Measurements from ENCODE around the gene STAG1.
A peak's percentile ranks its signal among the peaks of the same experiment; 100 is the strongest.
"Not testable (repeated sequence)": the region's sequence is repeated elsewhere in the genome, so short reads cannot be mapped to it uniquely, and the experiment has no call there.

STAG1 gene

GRCh38 chr3:136783708-136784191 is 31.6 kb upstream of the STAG1 start:
- no peak for DNase-seq (ENCODE audit: low read depth)
- no peak overlapping the region for H3K4me3 ChIP-seq (ENCODE audit: control insufficient read depth, low read depth, low read length)
- no peak for TF ChIP-seq CTCF (IDR thresholded peaks at IDR 0.05; ENCODE audit: control insufficient read depth, insufficient read depth, low read depth, low read length, missing control alignments)

GRCh38 chr3:136780741-136781140 is 28.6 kb upstream of the STAG1 start:
- no peak for TF ChIP-seq CTCF (IDR thresholded peaks at IDR 0.05; ENCODE audit: control insufficient read depth, insufficient read depth, low read depth, low read length, missing control alignments)
- H3K4me3 ChIP-seq (ENCODE audit: control insufficient read depth, low read depth, low read length) = no peak overlapping the region
- DNase-seq (ENCODE audit: low read depth) = no peak

- TF ChIP-seq CTCF (IDR thresholded peaks at IDR 0.05; ENCODE audit: control insufficient read depth, insufficient read depth, low read depth, low read length, missing control alignments) = no peak
- H3K4me3 ChIP-seq (ENCODE audit: control insufficient read depth, low read depth, low read length) = no peak overlapping the region
- DNase-seq (ENCODE audit: low read depth) = no peak
Measured at GRCh38 chr3:136778865-136779264, 26.7 kb upstream of the STAG1 start.

- no peak for DNase-seq (ENCODE audit: low read depth)
- no peak for TF ChIP-seq CTCF (IDR thresholded peaks at IDR 0.05; ENCODE audit: control insufficient read depth, insufficient read depth, low read depth, low read length, missing control alignments)
Measured at GRCh38 chr3:136772709-136773108, 20.5 kb upstream of the STAG1 start.

GRCh38 chr3:136758160-136759102 is 6.3 kb upstream of the STAG1 start:
- DNase-seq (ENCODE audit: low read depth); H3K4me3 ChIP-seq (ENCODE audit: control insufficient read depth, low read depth, low read length): not testable (repeated sequence)
- peak; percentile 47 for TF ChIP-seq CTCF (IDR thresholded peaks at IDR 0.05; ENCODE audit: control insufficient read depth, insufficient read depth, low read depth, low read length, missing control alignments)

More at GRCh38 chr3:136772709-136773108, 20.5 kb upstream of the STAG1 start:
- H3K4me3 ChIP-seq (ENCODE audit: control insufficient read depth, low read depth, low read length) = no peak overlapping the region

GRCh38 chr3:136755192-136755591 is 3.0 kb upstream of the STAG1 start:
- TF ChIP-seq CTCF (IDR thresholded peaks at IDR 0.05; ENCODE audit: control insufficient read depth, insufficient read depth, low read depth, low read length, missing control alignments) = no peak
- DNase-seq (ENCODE audit: low read depth) = no peak
- H3K4me3 ChIP-seq (ENCODE audit: control insufficient read depth, low read depth, low read length) = no peak overlapping the region
